WTC11 (cell line): ENCODE results near the gene TMEM117. TPM values are rescaled to one million over a fixed set of nuclear protein-coding genes. Genes with fewer than 3 reads are reported as not detected.

ENCODE experiments used
- ATAC-seq: fragments of 200-7000 bp; cut with Tn5 transposase; 2 replicates; pipeline ENCODE4 v1.10.0; 2021; ENCODE audit warnings: mild to moderate bottlenecking, moderate library complexity
- CTCF ChIA-PET: fragments of 300-600 bp; sonication (Branson Sonifier 250); formaldehyde crosslinking; loops from one replicate; lab custom pipeline; 2021; ENCODE audit warnings: antibody characterized with exemption; lab: Charles Lee
- POLR2A ChIA-PET: fragments of 350-600 bp; sonication (Branson Sonifier 250); formaldehyde crosslinking; loops from one replicate; lab custom pipeline; 2021; ENCODE audit warnings: antibody characterized with exemption; lab: Charles Lee
- DNase-seq: peaks from one replicate; pipeline ENCODE4 v3.0.0; 2021; ENCODE audit warnings: low spot score
- H3K27ac Mint-ChIP-seq: 2 replicates; pipeline ENCODE4 v1.8.0; 2021; ENCODE audit warnings: mixed read lengths
- H3K27me3 Mint-ChIP-seq: 2 replicates; pipeline ENCODE4 v1.8.0; 2021; ENCODE audit warnings: low read depth, mild to moderate bottlenecking, moderate library complexity, mixed read lengths
- H3K36me3 Mint-ChIP-seq: 2 replicates; pipeline ENCODE4 v1.8.0; 2021; ENCODE audit warnings: mixed read lengths
- H3K4me1 Mint-ChIP-seq: 2 replicates; pipeline ENCODE4 v1.8.0; 2022; ENCODE audit warnings: mixed read lengths
- H3K4me3 Mint-ChIP-seq: 2 replicates; pipeline ENCODE4 v1.8.0; 2021; ENCODE audit warnings: mild to moderate bottlenecking, moderate library complexity, mixed read lengths
- H3K9me3 Mint-ChIP-seq: 2 replicates; pipeline ENCODE4 v1.8.0; 2021; ENCODE audit warnings: mixed read lengths
- ATF1 ChIP-seq: sonication (generic); formaldehyde crosslinking; IDR thresholded peaks from 2 replicates; pipeline ENCODE4 v1.8.1; 2023; ENCODE audit warnings: mild to moderate bottlenecking, moderate library complexity, missing genetic modification reagents
- CREB1 ChIP-seq: sonication (generic); formaldehyde crosslinking; IDR thresholded peaks from 2 replicates; pipeline ENCODE4 v1.8.0; 2023; ENCODE audit warnings: mild to moderate bottlenecking, missing genetic modification reagents
- ELF4 ChIP-seq: sonication (generic); formaldehyde crosslinking; IDR thresholded peaks from 2 replicates; pipeline ENCODE4 v1.8.1; 2022; ENCODE audit warnings: low read depth, mild to moderate bottlenecking, moderate library complexity, missing genetic modification reagents
- ETV6 ChIP-seq: sonication (generic); formaldehyde crosslinking; IDR thresholded peaks from 2 replicates; pipeline ENCODE4 v1.8.1; 2022; ENCODE audit warnings: mild to moderate bottlenecking, missing genetic modification reagents
- GABPB1 ChIP-seq: sonication (generic); formaldehyde crosslinking; IDR thresholded peaks from 2 replicates; pipeline ENCODE4 v1.8.1; 2023; ENCODE audit warnings: mild to moderate bottlenecking, missing genetic modification reagents
- GTF2I ChIP-seq: fragments of 250-450 bp; sonication (Bioruptor Pico); conservative IDR thresholded peaks from 2 replicates; pipeline ENCODE4 v1.4.0; 2021; ENCODE audit warnings: mild to moderate bottlenecking
- IRF2 ChIP-seq: sonication (generic); formaldehyde crosslinking; IDR thresholded peaks from 2 replicates; pipeline ENCODE4 v1.8.0; 2022; ENCODE audit warnings: low read depth, missing genetic modification reagents, borderline replicate concordance
- JAZF1 ChIP-seq: fragments of 250-450 bp; sonication (Bioruptor Pico); IDR thresholded peaks from 2 replicates; pipeline ENCODE4 v1.9.0; 2021; ENCODE audit warnings: moderate library complexity, mild to moderate bottlenecking, inconsistent platforms
- JUN ChIP-seq: sonication (generic); formaldehyde crosslinking; IDR thresholded peaks from 2 replicates; pipeline ENCODE4 v1.8.0; 2023; ENCODE audit warnings: mild to moderate bottlenecking, missing genetic modification reagents
- KAT7 ChIP-seq: sonication (generic); formaldehyde crosslinking; IDR thresholded peaks from 2 replicates; pipeline ENCODE4 v1.8.1; 2023; ENCODE audit warnings: missing genetic modification reagents, mild to moderate bottlenecking, borderline replicate concordance
- NFYB ChIP-seq: sonication (generic); formaldehyde crosslinking; conservative IDR thresholded peaks from 2 replicates; pipeline ENCODE4 v1.8.0; 2022; ENCODE audit warnings: low read depth, missing genetic modification reagents
- NR1H2 ChIP-seq: sonication (generic); formaldehyde crosslinking; IDR thresholded peaks from 2 replicates; pipeline ENCODE4 v1.9.0; 2021; ENCODE audit warnings: mild to moderate bottlenecking, moderate library complexity, missing genetic modification reagents
- PRRX2 ChIP-seq: fragments of 250-450 bp; sonication (Bioruptor Pico); IDR thresholded peaks from 2 replicates; pipeline ENCODE4 v1.8.0; 2021; ENCODE audit warnings: mild to moderate bottlenecking
- RORB ChIP-seq: fragments of 250-450 bp; sonication (Bioruptor Pico); IDR thresholded peaks from 2 replicates; pipeline ENCODE4 v1.9.0; 2021; ENCODE audit warnings: mild to moderate bottlenecking
- SMAD3 ChIP-seq: sonication (generic); formaldehyde crosslinking; IDR thresholded peaks from 2 replicates; pipeline ENCODE4 v1.8.0; 2022; ENCODE audit warnings: missing genetic modification reagents, mild to moderate bottlenecking, borderline replicate concordance
- TEAD4 ChIP-seq: sonication (generic); formaldehyde crosslinking; IDR thresholded peaks from 2 replicates; pipeline ENCODE4 v1.8.0; 2022; ENCODE audit warnings: mild to moderate bottlenecking, missing genetic modification reagents
- ZNF121 ChIP-seq: sonication (generic); formaldehyde crosslinking; IDR thresholded peaks from 2 replicates; pipeline ENCODE4 v1.8.0; 2023; ENCODE audit warnings: missing genetic modification reagents
- ZNF219 ChIP-seq: sonication (generic); formaldehyde crosslinking; IDR thresholded peaks from 2 replicates; pipeline ENCODE4 v1.8.0; 2023; ENCODE audit warnings: missing genetic modification reagents, mild to moderate bottlenecking, borderline replicate concordance
- ZNF232 ChIP-seq: sonication (generic); formaldehyde crosslinking; IDR thresholded peaks from 2 replicates; pipeline ENCODE4 v1.8.0; 2022; ENCODE audit warnings: mild to moderate bottlenecking, missing genetic modification reagents
- ZNF263 ChIP-seq: sonication (generic); formaldehyde crosslinking; IDR thresholded peaks from 2 replicates; pipeline ENCODE4 v1.8.1; 2022; ENCODE audit warnings: low read depth, mild to moderate bottlenecking, moderate library complexity, missing genetic modification reagents
- ZNF416 ChIP-seq: fragments of 250-450 bp; sonication (Bioruptor Pico); IDR thresholded peaks from 2 replicates; pipeline ENCODE4 v1.9.0; 2021; ENCODE audit warnings: mild to moderate bottlenecking, inconsistent platforms
- ZNF671 ChIP-seq: fragments of 250-450 bp; sonication (Bioruptor Pico); IDR thresholded peaks from 2 replicates; pipeline ENCODE4 v1.8.0; 2021; ENCODE audit warnings: mild to moderate bottlenecking
- total RNA-seq: library from RNA; stranded (reverse); gene quantifications from 3 replicates; pipeline ENCODE4 v1.2.3, GENCODE V29; 2021
- TF ChIP-seq, protein P1 (sequence below): fragments of 200-600 bp; IDR thresholded peaks from 2 replicates; pipeline ENCODE4 v1.8.0; 2022; ENCODE audit warnings: antibody characterized with exemption
- TF ChIP-seq, protein P2 (sequence below): sonication (generic); formaldehyde crosslinking; IDR thresholded peaks from 2 replicates; pipeline ENCODE4 v1.8.0; 2023; ENCODE audit warnings: missing genetic modification reagents
- TF ChIP-seq, protein P3 (sequence below): sonication (generic); formaldehyde crosslinking; IDR thresholded peaks from 2 replicates; pipeline ENCODE4 v1.8.0; 2022; ENCODE audit warnings: mild to moderate bottlenecking, missing genetic modification reagents
- TF ChIP-seq, protein P4 (sequence below): sonication (generic); formaldehyde crosslinking; IDR thresholded peaks from 2 replicates; pipeline ENCODE4 v1.8.0; 2023; ENCODE audit warnings: mild to moderate bottlenecking, missing genetic modification reagents

Gene TMEM117
- total RNA-seq, 1 experiment from 2014 or later, result 1.5 TPM

DNA sequence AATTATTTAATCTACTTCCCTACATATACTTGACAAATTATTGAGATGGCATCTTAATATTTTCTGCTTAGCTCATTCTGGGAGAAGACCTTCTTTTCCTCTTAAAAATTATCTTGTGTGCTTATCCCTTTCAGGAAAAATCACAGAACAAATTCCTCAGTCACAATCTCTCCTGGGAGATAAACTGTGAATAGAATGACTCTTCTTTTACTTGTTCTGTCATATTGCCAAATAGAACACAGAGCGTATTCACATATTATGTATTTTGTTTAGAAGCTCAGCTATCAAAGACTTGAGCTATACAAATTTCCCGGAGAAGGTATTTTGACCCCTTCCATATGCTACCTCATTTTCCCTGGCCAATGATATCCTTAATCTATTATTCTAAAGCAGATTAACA is 146.7 kb downstream of the TMEM117 start:
- ChIA-PET CTCF (interaction anchor here (1.2 kb wide), 1 partner anchor 18 kb away, joined by 3 read pairs; no protein-coding TSS in a partner anchor), POLR2A (no interaction called here)
- H3K27ac Mint-ChIP-seq, result no peak overlapping the region
- H3K9me3 Mint-ChIP-seq, result peaks cover 48% of the 10 kb centered on the region
- H3K27me3 Mint-ChIP-seq, result peaks cover 3% of the 10 kb centered on the region
- no peak for DNase-seq
- H3K4me3 Mint-ChIP-seq, result no peak overlapping the region
- peaks cover 46% of the 10 kb centered on the region for H3K36me3 Mint-ChIP-seq
- TF ChIP-seq NR1H2 (CRISPR knock-in tag) (no peak), ZNF219 (CRISPR knock-in tag) (no peak), IRF2 (no peak), RORB (CRISPR knock-in tag) (no peak), KAT7 (CRISPR knock-in tag) (no peak), CREB1 (CRISPR knock-in tag) (no peak), NFYB (CRISPR knock-in tag) (no peak), JUN (CRISPR knock-in tag) (no peak), JAZF1 (no peak), ZNF121 (CRISPR knock-in tag) (no peak), ETV6 (no peak), ZNF671 (no peak), GTF2I (CRISPR knock-in tag) (no peak), ZNF416 (CRISPR knock-in tag) (no peak)
- TF ChIP-seq, protein P1, sequence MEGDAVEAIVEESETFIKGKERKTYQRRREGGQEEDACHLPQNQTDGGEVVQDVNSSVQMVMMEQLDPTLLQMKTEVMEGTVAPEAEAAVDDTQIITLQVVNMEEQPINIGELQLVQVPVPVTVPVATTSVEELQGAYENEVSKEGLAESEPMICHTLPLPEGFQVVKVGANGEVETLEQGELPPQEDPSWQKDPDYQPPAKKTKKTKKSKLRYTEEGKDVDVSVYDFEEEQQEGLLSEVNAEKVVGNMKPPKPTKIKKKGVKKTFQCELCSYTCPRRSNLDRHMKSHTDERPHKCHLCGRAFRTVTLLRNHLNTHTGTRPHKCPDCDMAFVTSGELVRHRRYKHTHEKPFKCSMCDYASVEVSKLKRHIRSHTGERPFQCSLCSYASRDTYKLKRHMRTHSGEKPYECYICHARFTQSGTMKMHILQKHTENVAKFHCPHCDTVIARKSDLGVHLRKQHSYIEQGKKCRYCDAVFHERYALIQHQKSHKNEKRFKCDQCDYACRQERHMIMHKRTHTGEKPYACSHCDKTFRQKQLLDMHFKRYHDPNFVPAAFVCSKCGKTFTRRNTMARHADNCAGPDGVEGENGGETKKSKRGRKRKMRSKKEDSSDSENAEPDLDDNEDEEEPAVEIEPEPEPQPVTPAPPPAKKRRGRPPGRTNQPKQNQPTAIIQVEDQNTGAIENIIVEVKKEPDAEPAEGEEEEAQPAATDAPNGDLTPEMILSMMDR, result no peak
- TF ChIP-seq, protein P2, sequence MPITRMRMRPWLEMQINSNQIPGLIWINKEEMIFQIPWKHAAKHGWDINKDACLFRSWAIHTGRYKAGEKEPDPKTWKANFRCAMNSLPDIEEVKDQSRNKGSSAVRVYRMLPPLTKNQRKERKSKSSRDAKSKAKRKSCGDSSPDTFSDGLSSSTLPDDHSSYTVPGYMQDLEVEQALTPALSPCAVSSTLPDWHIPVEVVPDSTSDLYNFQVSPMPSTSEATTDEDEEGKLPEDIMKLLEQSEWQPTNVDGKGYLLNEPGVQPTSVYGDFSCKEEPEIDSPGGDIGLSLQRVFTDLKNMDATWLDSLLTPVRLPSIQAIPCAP (CRISPR knock-in tag), result no peak
- TF ChIP-seq, protein P3, sequence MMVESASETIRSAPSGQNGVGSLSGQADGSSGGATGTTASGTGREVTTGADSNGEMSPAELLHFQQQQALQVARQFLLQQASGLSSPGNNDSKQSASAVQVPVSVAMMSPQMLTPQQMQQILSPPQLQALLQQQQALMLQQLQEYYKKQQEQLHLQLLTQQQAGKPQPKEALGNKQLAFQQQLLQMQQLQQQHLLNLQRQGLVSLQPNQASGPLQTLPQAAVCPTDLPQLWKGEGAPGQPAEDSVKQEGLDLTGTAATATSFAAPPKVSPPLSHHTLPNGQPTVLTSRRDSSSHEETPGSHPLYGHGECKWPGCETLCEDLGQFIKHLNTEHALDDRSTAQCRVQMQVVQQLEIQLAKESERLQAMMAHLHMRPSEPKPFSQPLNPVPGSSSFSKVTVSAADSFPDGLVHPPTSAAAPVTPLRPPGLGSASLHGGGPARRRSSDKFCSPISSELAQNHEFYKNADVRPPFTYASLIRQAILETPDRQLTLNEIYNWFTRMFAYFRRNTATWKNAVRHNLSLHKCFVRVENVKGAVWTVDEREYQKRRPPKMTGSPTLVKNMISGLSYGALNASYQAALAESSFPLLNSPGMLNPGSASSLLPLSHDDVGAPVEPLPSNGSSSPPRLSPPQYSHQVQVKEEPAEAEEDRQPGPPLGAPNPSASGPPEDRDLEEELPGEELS, result no peak
- no peak for ATAC-seq
- H3K4me1 Mint-ChIP-seq, result peaks cover 18% of the 10 kb centered on the region

DNA sequence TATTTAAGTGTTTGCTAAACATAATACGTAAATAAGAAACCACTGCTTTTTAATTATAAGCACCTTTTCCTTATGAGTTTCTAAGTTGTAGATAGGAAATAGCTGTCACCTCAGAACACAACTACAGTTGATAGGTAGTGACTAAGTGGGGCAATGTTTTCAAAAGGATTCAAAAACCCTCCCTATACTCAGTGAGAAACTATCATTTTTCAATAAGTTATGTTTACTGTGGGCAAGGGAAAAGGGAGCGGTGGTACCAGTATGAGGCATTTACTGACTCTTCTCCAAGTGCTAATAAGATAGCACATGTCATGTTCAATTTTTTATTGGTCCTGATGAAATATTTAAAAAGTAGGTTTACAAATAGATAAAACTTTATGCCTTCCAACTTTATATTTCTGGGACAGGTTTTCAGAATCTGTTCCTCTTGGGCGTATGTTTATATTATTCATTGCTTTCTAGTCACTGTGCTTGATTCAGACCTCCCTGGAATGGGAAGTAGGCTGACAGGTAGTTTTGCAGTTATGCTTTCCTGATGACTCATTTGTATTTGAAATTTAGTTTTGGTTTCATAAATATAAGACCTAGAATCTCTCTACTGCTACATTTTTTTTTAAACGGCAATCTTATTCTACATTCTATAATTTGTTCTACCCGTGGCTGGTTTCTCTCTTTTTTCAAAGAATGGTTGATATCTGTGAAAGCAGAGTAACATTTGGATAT is 153.1 kb downstream of the TMEM117 start:
- TF ChIP-seq GTF2I (CRISPR knock-in tag) (no peak), PRRX2 (CRISPR knock-in tag) (no peak), ETV6 (no peak), TEAD4 (no peak), ATF1 (CRISPR knock-in tag) (no peak), ELF4 (CRISPR knock-in tag) (no peak), ZNF232 (CRISPR knock-in tag) (no peak), JAZF1 (no peak), ZNF263 (CRISPR knock-in tag) (no peak), GABPB1 (CRISPR knock-in tag) (no peak), SMAD3 (CRISPR knock-in tag) (no peak), JUN (CRISPR knock-in tag) (no peak)
- TF ChIP-seq, protein P4, sequence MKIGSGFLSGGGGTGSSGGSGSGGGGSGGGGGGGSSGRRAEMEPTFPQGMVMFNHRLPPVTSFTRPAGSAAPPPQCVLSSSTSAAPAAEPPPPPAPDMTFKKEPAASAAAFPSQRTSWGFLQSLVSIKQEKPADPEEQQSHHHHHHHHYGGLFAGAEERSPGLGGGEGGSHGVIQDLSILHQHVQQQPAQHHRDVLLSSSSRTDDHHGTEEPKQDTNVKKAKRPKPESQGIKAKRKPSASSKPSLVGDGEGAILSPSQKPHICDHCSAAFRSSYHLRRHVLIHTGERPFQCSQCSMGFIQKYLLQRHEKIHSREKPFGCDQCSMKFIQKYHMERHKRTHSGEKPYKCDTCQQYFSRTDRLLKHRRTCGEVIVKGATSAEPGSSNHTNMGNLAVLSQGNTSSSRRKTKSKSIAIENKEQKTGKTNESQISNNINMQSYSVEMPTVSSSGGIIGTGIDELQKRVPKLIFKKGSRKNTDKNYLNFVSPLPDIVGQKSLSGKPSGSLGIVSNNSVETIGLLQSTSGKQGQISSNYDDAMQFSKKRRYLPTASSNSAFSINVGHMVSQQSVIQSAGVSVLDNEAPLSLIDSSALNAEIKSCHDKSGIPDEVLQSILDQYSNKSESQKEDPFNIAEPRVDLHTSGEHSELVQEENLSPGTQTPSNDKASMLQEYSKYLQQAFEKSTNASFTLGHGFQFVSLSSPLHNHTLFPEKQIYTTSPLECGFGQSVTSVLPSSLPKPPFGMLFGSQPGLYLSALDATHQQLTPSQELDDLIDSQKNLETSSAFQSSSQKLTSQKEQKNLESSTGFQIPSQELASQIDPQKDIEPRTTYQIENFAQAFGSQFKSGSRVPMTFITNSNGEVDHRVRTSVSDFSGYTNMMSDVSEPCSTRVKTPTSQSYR (CRISPR knock-in tag), result no peak
- TF ChIP-seq, protein P3, result no peak
- TF ChIP-seq, all 79 proteins: peak for 0
- H3K27ac Mint-ChIP-seq, result no peak overlapping the region
- DNase-seq (no peak), ATAC-seq (no peak)
- no peaks in the 10 kb centered on the region for H3K36me3 Mint-ChIP-seq
- POLR2A ChIA-PET, result no interaction called here
- H3K9me3 Mint-ChIP-seq, result no peaks in the 10 kb centered on the region
- CTCF ChIA-PET, result interaction anchor here (2.1 kb wide), 1 partner anchor 11 kb away, joined by 7 read pairs; no protein-coding TSS in a partner anchor
- no peaks in the 10 kb centered on the region for H3K27me3 Mint-ChIP-seq
- no peak overlapping the region for H3K4me3 Mint-ChIP-seq
- H3K4me1 Mint-ChIP-seq, result peaks cover 6% of the 10 kb centered on the region
